HEK293 (cell line): ENCODE data around the gene CLSTN1.

Experiments used
- CTCF ChIA-PET: fragments of 350-600 bp; formaldehyde crosslinking; extraction: SDS; loops from one replicate; lab custom pipeline; 2021; ENCODE audit warnings: antibody characterized with exemption; lab: Yijun Ruan, JAX
- POLR2A ChIA-PET: fragments of 300-600 bp; formaldehyde crosslinking; extraction: SDS; loops from one replicate; lab custom pipeline; 2020; ENCODE audit warnings: antibody characterized with exemption, inconsistent platforms; lab: Yijun Ruan, JAX
- H3K27ac ChIP-seq: fragments of 200-500 bp; sonication (Bioruptor generic); 2 replicates; pipeline ENCODE4 v1.5.1; 2014; ENCODE audit warnings: low read depth, low read length, control low read depth, inconsistent platforms; ENCODE audit errors: extremely low read depth
- H3K36me3 ChIP-seq, 2 experiments: fragments of 200-500 bp in 1 of 2; sonication (Bioruptor generic) in 1 of 2; 1 replicate in 1 of 2; 2 replicates in 1 of 2; pipeline ENCODE4 v1.5.1; 2014 to 2017; ENCODE audit warnings: inconsistent platforms in 2 of 2, low read length in 2 of 2; ENCODE audit not compliant: control insufficient read depth in 2 of 2, insufficient read depth in 1 of 2
- H3K4me1 ChIP-seq: fragments of 200-500 bp; sonication (Bioruptor generic); 2 replicates; pipeline ENCODE4 v1.5.1; 2014; ENCODE audit warnings: mild to moderate bottlenecking, low read length, inconsistent platforms; ENCODE audit not compliant: control insufficient read depth, insufficient read depth
- H3K4me3 ChIP-seq: 2 replicates; pipeline ENCODE4 v1.5.1; 2011; ENCODE audit warnings: low read depth, mild to moderate bottlenecking, control low read depth, low read length, moderate library complexity
- H3K9me3 ChIP-seq: fragments of 200-500 bp; sonication (Bioruptor generic); 2 replicates; pipeline ENCODE4 v1.5.1; 2014; ENCODE audit warnings: low read depth, low read length, inconsistent platforms; ENCODE audit not compliant: control insufficient read depth, insufficient read depth
- EGR2 ChIP-seq: fragments of 450-650 bp; formaldehyde crosslinking; IDR thresholded peaks from 2 replicates; pipeline ENCODE4 v1.5.1; 2016; ENCODE audit warnings: low read depth, missing biosample characterization, missing genetic modification characterization
- KLF1 ChIP-seq: fragments of 450-650 bp; formaldehyde crosslinking; IDR thresholded peaks from 2 replicates; pipeline ENCODE4 v1.5.1; 2016; ENCODE audit warnings: missing biosample characterization, missing genetic modification characterization
- KLF10 ChIP-seq: fragments of 450-650 bp; IDR thresholded peaks from 2 replicates; pipeline ENCODE4 v1.5.1; 2018; ENCODE audit warnings: missing biosample characterization, mild to moderate bottlenecking, missing genetic modification characterization
- KLF17 ChIP-seq: fragments of 450-650 bp; formaldehyde crosslinking; IDR thresholded peaks from 2 replicates; pipeline ENCODE4 v1.5.1; 2016; ENCODE audit warnings: missing biosample characterization, missing genetic modification characterization
- MEIS1 ChIP-seq: sonication (generic); formaldehyde crosslinking; IDR thresholded peaks from 2 replicates; pipeline ENCODE4 v1.8.1; 2022; ENCODE audit warnings: missing genetic modification reagents, mild to moderate bottlenecking, borderline replicate concordance
- MYNN ChIP-seq: fragments of 450-650 bp; formaldehyde crosslinking; IDR thresholded peaks from 2 replicates; pipeline ENCODE4 v1.5.1; 2016; ENCODE audit warnings: missing biosample characterization, missing genetic modification characterization, borderline replicate concordance
- OSR2 ChIP-seq: fragments of 450-650 bp; formaldehyde crosslinking; IDR thresholded peaks from 2 replicates; pipeline ENCODE4 v1.5.1; 2016; ENCODE audit warnings: missing biosample characterization, missing genetic modification characterization
- PRDM6 ChIP-seq: fragments of 450-650 bp; formaldehyde crosslinking; IDR thresholded peaks from 2 replicates; pipeline ENCODE4 v1.5.1; 2017; ENCODE audit warnings: missing biosample characterization, missing genetic modification characterization
- RBAK ChIP-seq: fragments of 450-650 bp; formaldehyde crosslinking; IDR thresholded peaks from 2 replicates; pipeline ENCODE4 v1.5.1; 2016; ENCODE audit warnings: missing biosample characterization, missing genetic modification characterization
- ZBTB1 ChIP-seq: fragments of 450-650 bp; formaldehyde crosslinking; IDR thresholded peaks from 2 replicates; pipeline ENCODE4 v1.5.1; 2016; ENCODE audit warnings: missing biosample characterization, missing genetic modification characterization
- ZBTB26 ChIP-seq: fragments of 450-650 bp; formaldehyde crosslinking; optimal IDR thresholded peaks from 2 replicates; pipeline ENCODE3; 2016; ENCODE audit warnings: missing biosample characterization, mild to moderate bottlenecking, missing genetic modification characterization
- ZEB2 ChIP-seq: fragments of 450-650 bp; formaldehyde crosslinking; IDR thresholded peaks from 2 replicates; pipeline ENCODE4 v1.5.1; 2016; ENCODE audit warnings: missing biosample characterization, missing genetic modification characterization
- ZFHX2 ChIP-seq: fragments of 450-650 bp; formaldehyde crosslinking; conservative IDR thresholded peaks from 2 replicates; pipeline ENCODE4 v1.5.1; 2016; ENCODE audit warnings: missing biosample characterization, missing genetic modification characterization
- ZIC2 ChIP-seq: fragments of 450-650 bp; formaldehyde crosslinking; IDR thresholded peaks from 2 replicates; pipeline ENCODE4 v1.5.1; 2016; ENCODE audit warnings: missing biosample characterization, missing genetic modification characterization
- ZNF221 ChIP-seq: fragments of 450-650 bp; formaldehyde crosslinking; IDR thresholded peaks from 2 replicates; pipeline ENCODE4 v1.5.1; 2017; ENCODE audit warnings: missing biosample characterization, missing genetic modification characterization, borderline replicate concordance
- ZNF223 ChIP-seq: fragments of 450-650 bp; formaldehyde crosslinking; IDR thresholded peaks from 2 replicates; pipeline ENCODE4 v1.5.1; 2016; ENCODE audit warnings: missing biosample characterization, missing genetic modification characterization
- ZNF248 ChIP-seq: fragments of 450-650 bp; formaldehyde crosslinking; IDR thresholded peaks from 2 replicates; pipeline ENCODE4 v1.5.1; 2017; ENCODE audit warnings: missing biosample characterization, missing genetic modification characterization
- ZNF37A ChIP-seq: fragments of 450-650 bp; IDR thresholded peaks from 2 replicates; pipeline ENCODE4 v1.5.1; 2018; ENCODE audit warnings: missing biosample characterization, missing genetic modification characterization
- ZNF423 ChIP-seq: fragments of 450-650 bp; formaldehyde crosslinking; IDR thresholded peaks from 2 replicates; pipeline ENCODE4 v1.5.1; 2016; ENCODE audit warnings: missing biosample characterization, missing genetic modification characterization
- ZNF580 ChIP-seq: fragments of 450-650 bp; formaldehyde crosslinking; IDR thresholded peaks from 2 replicates; pipeline ENCODE4 v1.5.1; 2016; ENCODE audit warnings: missing biosample characterization, missing genetic modification characterization
- ZNF626 ChIP-seq: fragments of 450-650 bp; sonication (Bioruptor Pico); formaldehyde crosslinking; IDR thresholded peaks from 2 replicates; pipeline ENCODE4 v1.5.1; 2018; ENCODE audit warnings: missing biosample characterization, missing genetic modification characterization, inconsistent platforms
- ZNF704 ChIP-seq: fragments of 450-650 bp; formaldehyde crosslinking; IDR thresholded peaks from 2 replicates; pipeline ENCODE4 v1.5.1; 2016; ENCODE audit warnings: missing biosample characterization, missing genetic modification characterization
- ZNF837 ChIP-seq: fragments of 450-650 bp; formaldehyde crosslinking; IDR thresholded peaks from 2 replicates; pipeline ENCODE4 v1.5.1; 2016; ENCODE audit warnings: missing biosample characterization, missing genetic modification characterization
- ZXDB ChIP-seq: fragments of 450-650 bp; formaldehyde crosslinking; IDR thresholded peaks from 2 replicates; pipeline ENCODE4 v1.5.1; 2016; ENCODE audit warnings: missing biosample characterization, missing genetic modification characterization

The CLSTN1 gene

GRCh38 chr1:9860887-9861286 is 37.1 kb upstream of the CLSTN1 start:
- TF ChIP-seq KLF17 (tag by site-specific recombination) (no peak), ZNF248 (tag by site-specific recombination) (no peak), KLF10 (tag by site-specific recombination) (no peak), OSR2 (tag by site-specific recombination) (no peak), ZNF37A (tag by site-specific recombination) (no peak), MEIS1 (CRISPR knock-in tag) (no peak), ZNF221 (tag by site-specific recombination) (no peak), ZNF626 (tag by site-specific recombination) (no peak), PRDM6 (tag by site-specific recombination) (no peak), KLF1 (no peak), RBAK (tag by site-specific recombination) (no peak), ZNF837 (tag by site-specific recombination) (no peak), ZNF423 (no peak), ZNF223 (tag by site-specific recombination) (no peak), ZNF704 (tag by site-specific recombination) (no peak), ZNF580 (tag by site-specific recombination) (no peak), ZXDB (tag by site-specific recombination) (no peak), ZEB2 (no peak)
- H3K4me3 ChIP-seq: no peak overlapping the region
- H3K27ac ChIP-seq: no peak overlapping the region
- no peaks in the 10 kb centered on the region for H3K9me3 ChIP-seq
- no peaks in the 10 kb centered on the region for H3K4me1 ChIP-seq
- POLR2A ChIA-PET: interaction anchor here (0.6 kb wide), 1 partner anchor 29 kb away, joined by 4 read pairs; no protein-coding TSS in a partner anchor
- CTCF ChIA-PET: interaction anchor here (0.5 to 11.5 kb wide), 6 partner anchors 14 to 365 kb away, joined by 3 to 135 read pairs (median 8); no protein-coding TSS in a partner anchor
- peaks cover 0 to 10% of the 10 kb centered on the region in 2 experiments; a peak in 1 of 3 replicates for H3K36me3 ChIP-seq

GRCh38 chr1:9859281-9860014 is 35.7 kb upstream of the CLSTN1 start:
- Histone ChIP-seq H3K4me1 (no peaks in the 10 kb centered on the region), H3K9me3 (no peaks in the 10 kb centered on the region), H3K36me3 (peaks cover 0 to 10% of the 10 kb centered on the region in 2 experiments; a peak in 1 of 3 replicates), H3K4me3 (no peak overlapping the region), H3K27ac (no peak overlapping the region)
- CTCF ChIA-PET: interaction anchor here (1.0 to 11.5 kb wide), 5 partner anchors 9 to 157 kb away, joined by 3 to 135 read pairs (median 3); no protein-coding TSS in a partner anchor
- no peak for TF ChIP-seq ZIC2
- no peak for TF ChIP-seq ZBTB26 (tag by site-specific recombination)
- TF ChIP-seq ZBTB1: no peak
- TF ChIP-seq EGR2: peak; percentile 73
- TF ChIP-seq ZFHX2: peak; percentile 80
- TF ChIP-seq MYNN: 0 out of 2 replicates have a peak, but pooled peaks have one; percentile 40
- POLR2A ChIA-PET: interaction anchor here (1.0 kb wide), 1 partner anchor 10 kb away, joined by 3 read pairs; no protein-coding TSS in a partner anchor
